COR-L47 (cell line): ENCODE results near the gene LSM10.
A peak's percentile ranks its signal among the peaks of the same experiment; 100 is the strongest.

Experiments
- DNase-seq: peaks from one replicate; lab custom pipeline; 2025; lab: John Stamatoyannopoulos, UW

Gene LSM10

DNA sequence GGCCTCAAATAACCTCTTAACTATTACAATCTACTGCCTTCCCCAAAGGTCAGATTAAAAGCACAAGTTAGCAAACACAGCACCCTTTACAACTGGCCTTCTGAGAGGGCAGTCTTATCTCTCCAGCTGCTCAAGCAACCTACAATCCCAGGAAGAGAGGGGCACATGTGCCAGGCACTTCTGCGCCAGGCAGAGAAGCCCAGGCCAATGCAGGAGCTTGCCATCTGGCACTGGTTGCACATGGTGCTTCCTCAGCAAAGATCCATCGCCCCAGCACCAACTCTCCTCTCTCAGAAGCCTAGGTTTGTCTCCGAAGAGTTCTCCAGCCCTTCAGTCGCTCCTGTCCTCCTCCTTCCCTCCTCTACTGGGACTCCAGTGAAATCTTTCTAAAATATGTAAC lies 14.5 kb downstream of the LSM10 start:
- no peak for DNase-seq

DNA sequence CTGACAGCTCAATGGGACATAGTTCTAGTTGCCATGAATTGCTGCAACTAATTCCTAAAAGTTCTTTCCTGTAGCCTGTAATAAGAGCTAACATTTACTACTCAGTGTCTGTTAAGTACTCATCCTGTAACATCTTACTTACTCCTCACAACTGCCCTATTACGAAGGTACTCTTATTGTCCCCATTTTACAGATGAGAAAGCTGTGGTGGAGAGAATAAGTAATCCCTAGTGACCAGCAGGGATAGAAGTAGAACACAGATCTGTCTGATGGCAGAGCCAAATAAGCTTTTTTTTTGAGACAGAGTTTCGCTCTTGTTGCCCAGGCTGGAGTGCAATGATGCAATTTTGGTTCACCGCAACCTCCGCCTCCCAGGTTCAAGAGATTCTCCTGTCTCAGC lies 15.0 kb downstream of the LSM10 start:
- no peak for DNase-seq

- DNase-seq = no peak
Measured at GRCh38 chr1:36382231-36382630, 15.5 kb downstream of the LSM10 start.

- DNase-seq = no peak
Measured at GRCh38 chr1:36381405-36381804, 16.3 kb downstream of the LSM10 start.

DNA sequence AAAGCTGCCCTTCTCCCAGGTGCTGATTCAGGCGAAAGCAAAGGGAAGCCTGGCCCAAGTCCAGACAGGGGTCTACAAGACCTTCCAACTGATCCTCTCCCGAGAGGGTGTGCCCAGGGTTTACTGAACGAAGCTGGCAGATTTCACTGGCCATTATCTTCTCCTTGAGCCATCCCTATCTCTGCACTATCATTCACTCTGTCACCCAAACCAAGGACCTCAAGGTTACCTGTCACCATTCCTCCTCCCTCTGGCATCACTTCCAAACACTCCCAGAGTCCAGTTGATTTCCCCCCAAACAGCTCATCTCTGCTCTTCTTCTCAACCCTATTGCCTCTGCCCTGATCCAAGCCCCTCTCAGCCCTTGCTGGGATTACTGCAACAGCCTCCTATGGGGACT lies 16.9 kb downstream of the LSM10 start:
- no peak for DNase-seq

DNA sequence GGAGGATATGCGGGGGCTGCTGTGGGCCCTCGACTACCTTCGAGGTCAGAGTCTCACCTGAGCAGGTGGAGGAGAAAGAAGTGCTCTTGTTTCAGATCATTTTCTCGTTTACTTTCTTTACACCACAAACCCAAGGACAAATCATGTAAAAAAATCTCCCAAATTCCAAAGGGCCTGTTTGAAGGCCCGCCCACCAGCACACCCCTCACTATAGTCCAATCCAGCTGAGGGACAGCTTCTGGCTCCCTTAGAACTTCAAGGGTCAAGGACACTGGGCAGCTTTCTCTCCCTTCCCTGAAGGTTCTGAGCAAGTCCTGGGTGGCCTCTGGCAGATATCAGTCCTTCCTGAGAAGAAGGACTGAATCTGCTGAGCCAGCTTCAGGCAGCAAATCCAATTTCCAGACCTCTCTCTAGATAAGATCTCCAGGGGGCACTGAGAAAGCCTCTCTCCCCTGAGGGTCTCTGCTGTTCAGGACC lies 17.5 kb downstream of the LSM10 start:
- DNase-seq = no peak

GRCh38 chr1:36377791-36378492 lies 19.8 kb downstream of the LSM10 start:
- DNase-seq = no peak

GRCh38 chr1:36372617-36373016 lies 25.1 kb downstream of the LSM10 start:
- DNase-seq = no peak

DNA sequence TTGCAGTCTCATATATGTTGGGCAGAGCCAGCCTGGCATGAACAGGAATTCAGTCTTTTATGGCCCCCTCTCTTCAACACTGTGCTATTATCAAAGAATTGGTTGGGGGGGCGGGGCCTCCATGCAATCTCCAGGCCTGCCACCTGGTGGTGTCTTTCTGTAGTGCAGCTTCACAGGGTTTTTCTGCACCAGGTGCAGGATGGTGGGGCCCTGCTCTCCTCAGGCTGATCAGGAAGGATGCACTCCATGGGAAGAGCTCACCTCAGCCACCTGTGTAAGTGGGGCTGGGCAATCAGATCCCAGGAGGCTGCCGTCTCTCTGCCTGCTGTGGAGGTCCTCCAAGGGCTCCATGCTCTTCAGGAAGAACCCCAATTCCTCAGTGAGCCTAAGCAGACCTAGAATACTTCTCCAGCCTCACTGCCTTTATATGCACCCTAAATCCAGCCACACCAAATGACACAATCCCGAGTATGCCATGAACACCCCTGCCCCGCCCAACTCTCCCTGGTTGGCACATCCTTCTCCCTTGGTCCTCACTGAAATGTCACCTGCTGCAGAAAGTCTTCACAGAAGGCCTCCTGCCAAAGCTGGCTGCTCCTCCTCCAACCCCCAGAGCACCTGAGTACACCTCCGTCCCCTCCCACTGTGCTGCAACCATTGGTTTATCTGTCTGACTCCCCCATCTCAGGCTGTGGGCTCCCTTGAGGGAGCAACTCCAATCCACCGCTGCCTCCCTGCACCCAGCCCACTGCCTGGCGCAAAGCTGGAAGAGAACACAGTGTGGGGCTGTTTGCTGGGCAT lies 28.4 kb downstream of the LSM10 start:
- peak; percentile 64 for DNase-seq

- no peak for DNase-seq
Measured at GRCh38 chr1:36367798-36368197, 29.9 kb downstream of the LSM10 start.

GRCh38 chr1:36367066-36367465 lies 30.6 kb downstream of the LSM10 start:
- DNase-seq = no peak

- no peak for DNase-seq
Measured at GRCh38 chr1:36366091-36366661, 31.5 kb downstream of the LSM10 start.

- no peak for DNase-seq
Measured at GRCh38 chr1:36365381-36365780, 32.3 kb downstream of the LSM10 start.

- DNase-seq = no peak
Measured at GRCh38 chr1:36359911-36360550, 37.7 kb downstream of the LSM10 start.

- no peak for DNase-seq
Measured at GRCh38 chr1:36359383-36359782, 38.3 kb downstream of the LSM10 start.

DNA sequence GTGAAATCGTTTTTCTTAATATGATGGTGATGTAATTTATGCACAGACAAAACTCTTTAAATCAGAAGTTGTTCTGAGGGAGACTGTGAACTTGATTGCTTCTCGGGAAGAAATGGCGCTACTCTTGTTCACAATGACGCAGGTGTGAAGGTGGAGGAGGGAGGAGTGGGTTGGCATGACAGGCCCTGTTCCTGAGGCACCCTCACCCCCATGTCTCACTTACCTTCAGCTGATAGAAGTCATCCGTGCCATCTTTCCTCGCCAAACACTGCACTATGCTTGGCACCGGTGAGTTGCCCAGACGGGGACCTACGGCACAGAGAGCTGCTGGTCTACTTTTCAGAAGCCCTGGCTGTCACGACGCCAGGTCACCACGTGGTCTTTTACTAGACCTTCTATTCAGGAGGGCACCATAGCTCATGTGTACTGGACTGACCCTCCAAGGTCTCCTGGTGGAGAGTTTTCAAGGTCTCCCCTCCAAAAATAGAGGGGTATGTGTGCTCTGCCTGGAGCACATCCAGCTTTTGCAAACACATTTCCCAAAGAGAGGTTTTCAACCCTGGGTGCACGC lies 39.1 kb downstream of the LSM10 start:
- DNase-seq = no peak

DNA sequence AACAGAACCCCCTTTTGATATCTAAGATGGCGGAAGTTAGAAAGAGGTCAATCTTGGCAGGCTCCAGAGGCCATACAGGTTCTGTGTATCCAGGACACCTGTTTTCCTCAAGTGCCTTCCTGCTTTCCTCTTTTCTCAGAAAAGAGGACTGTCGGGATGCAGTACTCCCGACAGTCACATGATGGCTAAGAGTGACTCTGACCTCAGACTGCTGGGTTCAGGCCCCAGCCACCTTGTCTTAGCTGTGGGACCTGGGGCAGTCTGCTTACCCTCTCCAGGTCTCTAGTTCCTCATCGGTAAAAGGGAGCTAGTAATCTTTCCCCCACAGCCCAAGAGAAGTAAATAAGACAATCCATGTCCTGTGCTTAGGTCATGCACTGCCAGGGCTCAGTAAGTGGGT lies 41.9 kb downstream of the LSM10 start:
- no peak for DNase-seq

DNA sequence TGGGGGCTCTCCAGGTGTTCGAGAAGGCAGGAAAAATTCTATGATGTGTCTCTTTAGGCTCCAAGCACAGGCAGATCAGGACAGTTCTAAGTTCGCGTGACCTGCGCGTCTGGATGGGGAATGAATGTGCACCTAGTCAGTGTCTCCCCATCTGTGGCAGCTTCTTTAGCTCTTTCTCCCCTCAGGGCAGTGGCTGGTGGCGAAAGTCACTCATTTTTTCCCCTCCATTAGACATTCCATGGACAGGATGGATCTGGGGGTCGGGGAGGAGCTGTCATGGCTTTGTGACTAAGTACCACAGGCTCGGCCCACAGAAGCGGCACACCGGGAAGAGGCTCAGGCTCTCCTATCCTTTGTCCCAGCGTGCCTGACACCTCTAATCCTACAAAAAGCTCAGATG lies 43.2 kb downstream of the LSM10 start:
- DNase-seq = no peak

DNA sequence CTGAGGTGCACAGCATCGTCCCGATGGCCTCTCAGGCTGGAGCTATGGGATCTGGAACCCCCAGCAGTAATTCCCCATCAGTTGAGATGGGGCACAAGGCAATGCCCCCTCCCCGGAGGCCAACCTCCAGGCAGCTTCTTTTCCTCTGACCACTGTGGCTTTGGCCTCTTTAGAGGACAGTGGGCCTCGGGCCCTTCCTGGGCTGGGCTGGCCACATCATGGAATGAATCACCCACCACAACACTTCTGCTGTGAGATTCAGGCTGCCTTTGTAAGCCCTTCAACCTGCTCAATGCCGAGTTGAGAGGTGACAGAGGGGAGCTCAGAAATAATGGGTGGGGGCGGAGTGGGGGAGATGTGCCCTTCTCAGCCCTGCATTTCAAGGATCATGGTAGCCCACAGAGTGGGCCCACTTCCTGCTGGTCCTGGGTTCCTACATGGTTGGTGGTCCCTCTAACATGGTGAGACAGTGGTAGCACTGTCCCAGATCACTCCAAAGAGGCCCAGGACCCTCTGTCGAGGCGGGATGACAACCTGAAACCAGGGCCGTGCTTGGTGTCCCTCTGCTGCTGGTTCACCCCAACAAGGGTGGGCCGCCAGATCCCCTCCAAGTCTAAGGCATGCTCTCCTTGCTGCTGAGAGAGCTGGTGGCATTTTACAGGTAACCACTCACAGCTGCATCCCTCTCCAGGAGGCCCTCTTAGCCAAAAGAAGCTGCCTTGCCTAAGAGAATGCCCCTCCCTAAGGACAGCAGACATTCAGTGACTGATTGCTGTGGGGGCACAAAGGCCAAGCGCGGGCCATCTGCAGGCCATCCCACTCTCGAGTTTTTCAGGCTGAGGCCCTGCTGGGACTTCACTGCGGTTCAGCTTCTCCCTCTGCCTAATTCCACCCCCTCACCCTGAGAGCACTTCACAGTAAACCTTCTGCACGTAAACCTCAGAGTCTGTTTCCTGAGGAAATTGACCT lies 44.5 kb downstream of the LSM10 start:
- no peak for DNase-seq

DNA sequence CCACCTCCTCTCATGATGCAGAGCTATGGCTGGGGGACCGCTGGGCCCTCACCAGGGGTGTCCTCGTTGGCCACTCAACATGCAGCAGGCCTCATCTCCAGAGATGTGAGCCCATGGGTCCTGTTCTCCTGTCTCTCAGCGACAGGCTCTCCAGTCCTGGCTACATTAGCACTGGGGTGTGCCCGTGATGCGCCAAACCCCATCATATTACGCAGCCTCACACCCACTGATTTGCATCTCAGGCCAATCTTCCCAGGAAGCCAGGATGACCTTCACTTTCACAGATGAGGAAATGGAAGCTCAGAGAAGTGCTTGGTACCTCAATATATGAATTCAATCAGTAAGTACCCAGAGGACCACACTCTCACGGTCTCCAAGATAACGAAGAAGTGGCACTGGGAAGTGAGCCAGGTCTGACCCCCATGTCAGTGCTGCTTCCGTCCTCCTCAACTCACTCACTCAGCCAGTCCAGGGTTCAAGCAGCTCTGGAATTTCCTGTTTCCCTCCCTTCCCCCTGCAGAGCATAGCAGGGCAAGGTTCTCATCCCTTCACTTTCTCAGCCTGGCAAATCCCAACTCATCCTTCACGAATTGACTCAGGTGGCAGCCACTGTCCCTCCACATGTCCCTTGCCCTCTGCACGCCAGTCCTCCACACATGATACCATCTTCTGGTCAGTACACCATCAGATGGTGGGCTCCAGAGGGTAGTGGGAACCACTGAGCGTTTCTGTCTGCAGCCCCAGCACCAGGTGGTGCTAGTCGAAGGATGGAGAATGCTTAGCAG lies 45.4 kb downstream of the LSM10 start:
- DNase-seq = no peak
